Measurements from ENCODE around the gene TYRO3.

- TF ChIP-seq ZNF670 (CRISPR knock-in tag; IDR thresholded peaks at IDR 0.05; ENCODE audit: borderline replicate concordance): no peak
- TF ChIP-seq, protein P1, sequence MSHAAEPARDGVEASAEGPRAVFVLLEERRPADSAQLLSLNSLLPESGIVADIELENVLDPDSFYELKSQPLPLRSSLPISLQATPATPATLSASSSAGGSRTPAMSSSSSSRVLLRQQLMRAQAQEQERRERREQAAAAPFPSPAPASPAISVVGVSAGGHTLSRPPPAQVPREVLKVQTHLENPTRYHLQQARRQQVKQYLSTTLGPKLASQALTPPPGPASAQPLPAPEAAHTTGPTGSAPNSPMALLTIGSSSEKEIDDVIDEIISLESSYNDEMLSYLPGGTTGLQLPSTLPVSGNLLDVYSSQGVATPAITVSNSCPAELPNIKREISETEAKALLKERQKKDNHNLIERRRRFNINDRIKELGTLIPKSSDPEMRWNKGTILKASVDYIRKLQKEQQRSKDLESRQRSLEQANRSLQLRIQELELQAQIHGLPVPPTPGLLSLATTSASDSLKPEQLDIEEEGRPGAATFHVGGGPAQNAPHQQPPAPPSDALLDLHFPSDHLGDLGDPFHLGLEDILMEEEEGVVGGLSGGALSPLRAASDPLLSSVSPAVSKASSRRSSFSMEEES (CRISPR knock-in tag; IDR thresholded peaks at IDR 0.05): no peak
Observed at GRCh38 chr15:41597787-41598186, 38.8 kb downstream of the TYRO3 start.

Measured in HepG2 (cell line).